ENCODE data around the gene ACTN4. TPM values are rescaled to one million over a fixed set of nuclear protein-coding genes. Genes with fewer than 3 reads are reported as not detected.
"Not testable (repeated sequence)": the region's sequence is repeated elsewhere in the genome, so short reads cannot be mapped to it uniquely, and the experiment has no call there.

Gene ACTN4
- total RNA-seq, 4 donors from 2014 or later = 342 to 463 (median 382) TPM

DNA sequence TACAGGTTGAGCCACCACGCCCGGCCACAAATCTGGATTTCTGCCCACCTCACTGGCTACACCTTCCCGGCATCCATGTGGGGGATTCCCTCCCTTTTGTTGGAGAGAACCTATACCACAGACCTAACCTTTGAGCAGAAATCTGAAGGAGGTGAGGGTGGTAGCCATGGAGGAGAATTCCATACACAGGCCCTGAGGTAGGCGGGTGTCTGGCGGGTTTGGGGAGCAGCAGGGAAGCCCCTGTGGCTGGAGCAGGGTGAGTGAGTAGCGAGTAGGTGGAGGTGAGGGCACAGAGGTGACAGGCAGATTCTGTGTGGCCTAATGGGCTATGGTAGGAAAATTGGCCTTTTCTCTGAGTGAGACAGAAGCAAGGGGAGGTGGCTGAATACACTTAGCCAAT, 17.9 kb upstream of the ACTN4 start:
- WGBS, 2 donors = 94% methylated on average over 6 of the region's 6 CpGs
- Histone ChIP-seq H3K27ac (no peak overlapping the region), H3K4me1 (peaks cover 0 to 3% (median 0%) of the 10 kb centered on the region in 4 donors), H3K27me3 (no peaks in the 10 kb centered on the region), H3K9me3 (no peaks in the 10 kb centered on the region), H3K36me3 (peaks cover 2 to 93% (median 33%) of the 10 kb centered on the region in 3 donors), H3K4me3 (no peak overlapping the region)
- no peak for TF ChIP-seq EP300 (IDR thresholded peaks at IDR 0.05)
- TF ChIP-seq POLR2A (IDR thresholded peaks at IDR 0.05) = no peak
- TF ChIP-seq, protein P1, sequence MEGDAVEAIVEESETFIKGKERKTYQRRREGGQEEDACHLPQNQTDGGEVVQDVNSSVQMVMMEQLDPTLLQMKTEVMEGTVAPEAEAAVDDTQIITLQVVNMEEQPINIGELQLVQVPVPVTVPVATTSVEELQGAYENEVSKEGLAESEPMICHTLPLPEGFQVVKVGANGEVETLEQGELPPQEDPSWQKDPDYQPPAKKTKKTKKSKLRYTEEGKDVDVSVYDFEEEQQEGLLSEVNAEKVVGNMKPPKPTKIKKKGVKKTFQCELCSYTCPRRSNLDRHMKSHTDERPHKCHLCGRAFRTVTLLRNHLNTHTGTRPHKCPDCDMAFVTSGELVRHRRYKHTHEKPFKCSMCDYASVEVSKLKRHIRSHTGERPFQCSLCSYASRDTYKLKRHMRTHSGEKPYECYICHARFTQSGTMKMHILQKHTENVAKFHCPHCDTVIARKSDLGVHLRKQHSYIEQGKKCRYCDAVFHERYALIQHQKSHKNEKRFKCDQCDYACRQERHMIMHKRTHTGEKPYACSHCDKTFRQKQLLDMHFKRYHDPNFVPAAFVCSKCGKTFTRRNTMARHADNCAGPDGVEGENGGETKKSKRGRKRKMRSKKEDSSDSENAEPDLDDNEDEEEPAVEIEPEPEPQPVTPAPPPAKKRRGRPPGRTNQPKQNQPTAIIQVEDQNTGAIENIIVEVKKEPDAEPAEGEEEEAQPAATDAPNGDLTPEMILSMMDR (IDR thresholded peaks at IDR 0.05) = no peak
- no peak for DNase-seq (ENCODE audit: low spot score in 2 of 2)

DNA sequence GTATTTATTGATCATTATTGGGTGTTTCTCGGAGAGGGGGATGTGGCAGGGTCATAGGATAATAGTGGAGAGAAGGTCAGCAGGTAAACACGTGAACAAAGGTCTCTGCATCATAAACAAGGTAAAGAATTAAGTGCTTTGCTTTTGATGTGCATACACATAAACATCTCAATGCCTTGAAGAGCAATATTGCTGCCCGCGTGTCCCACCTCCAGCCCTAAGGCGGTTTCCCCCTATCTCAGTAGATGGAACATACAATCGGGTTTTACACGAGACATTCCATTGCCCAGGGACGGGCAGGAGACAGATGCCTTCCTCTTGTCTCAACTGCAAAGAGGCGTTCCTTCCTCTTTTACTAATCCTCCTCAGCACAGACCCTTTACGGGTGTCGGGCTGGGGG, 16.1 kb upstream of the ACTN4 start:
- WGBS, 2 donors = 74 to 75% methylated on average over 11 of the region's 11 CpGs
- H3K27ac ChIP-seq; DNase-seq (ENCODE audit: low spot score in 2 of 2); H3K4me3 ChIP-seq; H3K9me3 ChIP-seq; H3K27me3 ChIP-seq: not testable (repeated sequence)
- Histone ChIP-seq H3K4me1 (peaks cover 0 to 14% (median 0%) of the 10 kb centered on the region in 4 donors), H3K36me3 (peaks cover 2 to 89% (median 21%) of the 10 kb centered on the region in 3 donors)

DNA sequence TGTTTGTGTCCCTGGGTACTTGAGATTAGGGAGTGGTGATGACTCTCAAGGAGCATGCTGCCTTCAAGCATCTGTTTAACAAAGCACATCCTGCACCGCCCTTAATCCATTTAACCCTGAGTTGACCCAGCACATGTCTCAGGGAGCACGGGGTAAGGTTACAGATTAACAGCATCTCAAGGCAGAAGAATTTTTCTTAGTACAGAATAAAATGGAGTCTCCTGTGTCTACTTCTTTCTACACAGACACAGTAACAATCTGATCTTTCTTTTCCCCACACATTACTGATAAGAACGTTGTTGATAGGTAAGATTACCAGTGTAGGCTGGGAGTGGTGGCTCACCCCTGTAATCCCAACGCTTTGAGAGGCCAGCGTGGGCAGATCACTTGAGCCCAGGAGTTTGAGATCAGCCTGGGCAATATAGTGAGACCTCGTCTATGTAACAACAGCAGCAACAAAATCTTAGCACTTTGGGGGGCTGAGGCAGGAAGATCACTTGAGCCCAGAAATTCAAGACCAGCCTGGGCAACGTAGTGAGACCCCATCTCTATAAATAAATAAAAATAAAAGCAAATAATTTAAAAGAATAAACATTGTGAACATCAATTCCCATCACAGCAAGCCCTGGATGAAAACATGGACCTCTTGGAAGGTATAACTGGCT, 15.5 kb upstream of the ACTN4 start:
- H3K27me3 ChIP-seq; H3K4me3 ChIP-seq; H3K27ac ChIP-seq; H3K9me3 ChIP-seq; DNase-seq (ENCODE audit: low spot score in 2 of 2): not testable (repeated sequence)
- WGBS, 2 donors = 76 to 78% methylated on average over 7 of the region's 7 CpGs
- Histone ChIP-seq H3K36me3 (peaks cover 2 to 88% (median 21%) of the 10 kb centered on the region in 3 donors), H3K4me1 (peaks cover 0 to 19% (median 3%) of the 10 kb centered on the region in 4 donors)

DNA sequence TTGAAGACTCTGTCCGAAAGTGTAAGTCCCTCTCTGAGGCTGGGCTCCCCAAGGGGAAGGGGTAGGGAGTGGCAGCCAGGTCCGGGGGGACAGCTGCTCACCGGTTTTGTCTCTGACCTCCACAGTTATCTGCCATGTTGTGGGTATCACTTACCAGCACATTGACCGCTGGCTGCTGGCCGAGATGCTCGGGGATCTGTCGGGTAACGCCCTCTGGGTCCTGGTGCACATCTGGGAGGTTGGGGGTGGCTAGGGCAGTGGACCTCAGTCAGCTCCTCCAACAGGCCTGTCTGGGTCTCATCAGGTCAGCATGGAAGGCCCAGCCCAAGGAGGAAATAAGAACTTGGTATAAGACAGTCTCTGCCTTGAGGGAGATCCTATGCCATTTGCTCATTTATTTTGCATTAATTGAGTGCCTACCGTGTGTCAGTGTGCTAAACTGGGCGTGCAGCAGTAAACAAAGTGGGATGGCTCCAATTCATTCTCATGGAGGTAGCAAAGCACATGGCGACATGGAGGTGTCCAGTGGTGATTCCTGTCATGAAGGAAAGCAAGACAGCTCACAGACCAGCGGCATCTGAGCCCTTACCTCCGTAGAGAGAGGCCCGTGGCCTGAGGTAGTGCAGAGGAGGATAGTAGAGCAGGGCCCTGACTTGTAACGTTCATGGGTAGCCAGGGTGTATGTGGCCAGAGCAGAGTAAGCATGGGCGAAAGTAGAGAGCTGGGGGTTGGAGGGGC, 14.8 kb upstream of the ACTN4 start:
- Histone ChIP-seq H3K27ac (no peak overlapping the region), H3K27me3 (no peaks in the 10 kb centered on the region), H3K4me1 (peaks cover 0 to 21% (median 4%) of the 10 kb centered on the region in 4 donors), H3K36me3 (peaks cover 2 to 87% (median 18%) of the 10 kb centered on the region in 3 donors), H3K4me3 (no peak overlapping the region), H3K9me3 (no peaks in the 10 kb centered on the region)
- whole genome bisulfite sequencing, 2 donors = 84 to 87% methylated on average over 16 of the region's 16 CpGs
- no peak for TF ChIP-seq POLR2A (IDR thresholded peaks at IDR 0.05)
- TF ChIP-seq, protein P1 (IDR thresholded peaks at IDR 0.05) = no peak
- TF ChIP-seq EP300 (IDR thresholded peaks at IDR 0.05) = no peak
- DNase-seq (ENCODE audit: low spot score in 2 of 2) = no peak

DNA sequence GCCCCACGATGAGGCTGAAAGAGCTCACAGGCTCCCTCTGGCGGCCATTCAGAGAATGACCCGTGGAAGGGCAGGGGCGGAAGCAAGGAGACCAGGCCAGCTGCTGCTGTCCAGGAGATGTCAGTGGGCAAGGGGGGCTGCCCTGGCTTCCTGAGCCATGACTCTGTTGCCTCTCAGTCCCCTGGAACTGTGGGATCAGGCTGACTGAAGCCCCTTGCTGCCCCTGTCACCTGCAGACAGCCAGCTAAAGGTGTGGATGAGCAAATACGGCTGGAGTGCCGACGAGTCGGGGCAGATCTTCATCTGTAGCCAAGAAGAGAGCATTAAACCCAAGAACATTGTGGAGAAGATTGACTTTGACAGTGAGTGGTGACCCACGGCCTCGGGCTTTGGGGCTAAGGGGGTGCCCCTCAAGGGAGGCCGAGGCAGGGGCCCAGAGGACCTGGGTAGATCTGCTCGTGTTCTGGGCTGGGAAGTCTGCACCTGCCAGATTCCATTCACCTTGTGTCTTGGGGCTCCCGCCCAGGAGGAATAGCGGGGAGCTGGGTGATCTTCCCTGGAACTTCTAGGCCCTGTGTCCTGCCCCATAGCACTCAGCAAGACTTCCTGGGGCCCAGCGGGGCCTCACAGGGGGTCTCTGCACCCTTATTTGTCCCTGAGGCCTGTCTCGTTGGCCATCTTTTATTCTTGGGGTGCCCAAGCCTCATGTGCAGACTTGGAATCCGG, 12.5 kb upstream of the ACTN4 start:
- Histone ChIP-seq H3K27ac (peak overlapping the region in 3 of 4 donors; percentile 8 to 67 (median 28)), H3K4me3 (no peak overlapping the region), H3K36me3 (peaks cover 2 to 79% (median 7%) of the 10 kb centered on the region in 3 donors), H3K27me3 (no peaks in the 10 kb centered on the region), H3K9me3 (no peaks in the 10 kb centered on the region), H3K4me1 (peaks cover 0 to 21% (median 4%) of the 10 kb centered on the region in 4 donors)
- peak; percentile 43 to 78 for DNase-seq (ENCODE audit: low spot score in 2 of 2)
- 69 to 70% methylated on average over 16 to 17 of the region's 17 CpGs for WGBS, 2 donors
- TF ChIP-seq EP300 (IDR thresholded peaks at IDR 0.05) (peak; percentile 36 to 46), POLR2A (IDR thresholded peaks at IDR 0.05) (no peak)
- TF ChIP-seq, protein P1 (IDR thresholded peaks at IDR 0.05) = peak; percentile 90 to 97 (median 93)
